ENCODE results near the gene CHP1. TPM values are rescaled to one million over a fixed set of nuclear protein-coding genes. Genes with fewer than 3 reads are reported as not detected.
"Not testable (repeated sequence)": the region's sequence is repeated elsewhere in the genome, so short reads cannot be mapped to it uniquely, and the experiment has no call there.

Gene CHP1
- total RNA-seq, 3 donors from 2014 or later (not counting 1 experiment from before 2014, with no cell fraction given) = 50.7 to 55.9 (median 51.3) TPM

GRCh38 chr15:41258750-41259471 lies 27.8 kb downstream of the CHP1 start:
- H3K36me3 ChIP-seq (ENCODE audit: control insufficient read depth, insufficient read depth, low read length) = peaks cover 14% of the 10 kb centered on the region
- H3K4me3 ChIP-seq (ENCODE audit: low read length) = no peak overlapping the region
- H3K4me3 Mint-ChIP-seq = no peak overlapping the region
- ATAC-seq = peak in 1 of 3 donors; percentile 54
- peak overlapping the region in 1 of 2 donors; percentile 17 for H3K27ac Mint-ChIP-seq
- no peaks in the 10 kb centered on the region for H3K9me3 ChIP-seq (ENCODE audit: control insufficient read depth, insufficient read depth, low read length)
- peaks cover 18% of the 10 kb centered on the region for H3K36me3 Mint-ChIP-seq
- no peaks in the 10 kb centered on the region for H3K9me3 Mint-ChIP-seq
- peaks cover 0 to 8% of the 10 kb centered on the region in 2 donors for H3K4me1 Mint-ChIP-seq
- TF ChIP-seq, protein P1, sequence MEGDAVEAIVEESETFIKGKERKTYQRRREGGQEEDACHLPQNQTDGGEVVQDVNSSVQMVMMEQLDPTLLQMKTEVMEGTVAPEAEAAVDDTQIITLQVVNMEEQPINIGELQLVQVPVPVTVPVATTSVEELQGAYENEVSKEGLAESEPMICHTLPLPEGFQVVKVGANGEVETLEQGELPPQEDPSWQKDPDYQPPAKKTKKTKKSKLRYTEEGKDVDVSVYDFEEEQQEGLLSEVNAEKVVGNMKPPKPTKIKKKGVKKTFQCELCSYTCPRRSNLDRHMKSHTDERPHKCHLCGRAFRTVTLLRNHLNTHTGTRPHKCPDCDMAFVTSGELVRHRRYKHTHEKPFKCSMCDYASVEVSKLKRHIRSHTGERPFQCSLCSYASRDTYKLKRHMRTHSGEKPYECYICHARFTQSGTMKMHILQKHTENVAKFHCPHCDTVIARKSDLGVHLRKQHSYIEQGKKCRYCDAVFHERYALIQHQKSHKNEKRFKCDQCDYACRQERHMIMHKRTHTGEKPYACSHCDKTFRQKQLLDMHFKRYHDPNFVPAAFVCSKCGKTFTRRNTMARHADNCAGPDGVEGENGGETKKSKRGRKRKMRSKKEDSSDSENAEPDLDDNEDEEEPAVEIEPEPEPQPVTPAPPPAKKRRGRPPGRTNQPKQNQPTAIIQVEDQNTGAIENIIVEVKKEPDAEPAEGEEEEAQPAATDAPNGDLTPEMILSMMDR (IDR thresholded peaks at IDR 0.05) = no peak
- no peaks in the 10 kb centered on the region for H3K27me3 Mint-ChIP-seq (ENCODE audit: low read depth in 2 of 2)
- DNase-seq = no peak
- H3K27me3 ChIP-seq (ENCODE audit: control insufficient read depth, insufficient read depth, low read length) = no peaks in the 10 kb centered on the region
- 10% methylated on average over 2 of the region's 3 CpGs for WGBS (ENCODE audit: insufficient coverage)
- H3K4me1 ChIP-seq (ENCODE audit: control insufficient read depth, insufficient read depth, low read length) = no peaks in the 10 kb centered on the region
- intact Hi-C loops (cut with micrococcal nuclease) = no loop called here
- H3K27ac ChIP-seq (ENCODE audit: low read length) = no peak overlapping the region

DNA sequence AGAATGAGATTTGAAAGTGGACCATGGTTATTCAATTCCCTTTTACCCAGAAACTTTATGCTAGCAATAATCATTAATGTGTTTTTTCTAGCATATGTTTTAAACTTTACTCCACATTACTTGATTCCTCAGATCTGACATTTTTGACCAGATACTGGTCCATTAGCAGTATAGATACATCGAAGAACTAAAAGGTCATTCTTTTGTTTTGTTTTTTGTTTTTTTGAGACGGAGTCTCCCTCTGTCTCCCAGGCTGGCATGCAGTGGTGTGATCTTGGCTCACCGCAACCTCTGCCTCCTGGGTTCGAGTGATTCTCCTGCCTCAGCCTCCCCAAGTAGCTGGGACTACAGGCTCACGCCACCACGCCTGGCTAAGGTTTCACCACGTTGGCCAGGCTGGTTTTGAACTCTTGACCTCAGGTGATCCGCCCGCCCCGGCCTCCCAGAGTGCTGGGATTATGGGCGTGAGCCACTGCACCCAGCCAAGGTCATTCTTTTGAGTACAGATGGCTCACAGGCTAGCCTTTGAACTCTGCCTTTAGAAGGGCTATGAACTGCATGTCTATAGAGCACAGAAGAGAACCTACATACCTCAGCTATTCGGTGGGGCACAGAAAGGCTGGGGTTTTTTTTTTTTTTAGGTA lies 28.6 kb downstream of the CHP1 start:
- 82% methylated on average over 11 of the region's 12 CpGs for WGBS (ENCODE audit: insufficient coverage)
- no peaks in the 10 kb centered on the region for H3K9me3 ChIP-seq (ENCODE audit: control insufficient read depth, insufficient read depth, low read length)
- Mint-ChIP-seq H3K36me3 (peaks cover 23% of the 10 kb centered on the region), H3K4me1 (peaks cover 0 to 8% of the 10 kb centered on the region in 2 donors), H3K4me3 (no peak overlapping the region), H3K27me3 (ENCODE audit: low read depth in 2 of 2) (no peaks in the 10 kb centered on the region), H3K9me3 (no peaks in the 10 kb centered on the region), H3K27ac (no peak overlapping the region)
- H3K4me3 ChIP-seq (ENCODE audit: low read length) = no peak overlapping the region
- H3K4me1 ChIP-seq (ENCODE audit: control insufficient read depth, insufficient read depth, low read length) = no peaks in the 10 kb centered on the region
- DNase-seq (no peak), ATAC-seq (no peak)
- intact Hi-C loops (cut with micrococcal nuclease) = no loop called here
- no peak overlapping the region for H3K27ac ChIP-seq (ENCODE audit: low read length)
- H3K27me3 ChIP-seq (ENCODE audit: control insufficient read depth, insufficient read depth, low read length) = no peaks in the 10 kb centered on the region
- TF ChIP-seq, protein P1 (IDR thresholded peaks at IDR 0.05) = no peak
- peaks cover 20% of the 10 kb centered on the region for H3K36me3 ChIP-seq (ENCODE audit: control insufficient read depth, insufficient read depth, low read length)

GRCh38 chr15:41260924-41261323 lies 29.9 kb downstream of the CHP1 start:
- H3K4me1 Mint-ChIP-seq; H3K4me3 ChIP-seq (ENCODE audit: low read length); H3K9me3 ChIP-seq (ENCODE audit: control insufficient read depth, insufficient read depth, low read length); H3K27ac Mint-ChIP-seq; H3K27me3 Mint-ChIP-seq (ENCODE audit: low read depth in 2 of 2); H3K4me1 ChIP-seq (ENCODE audit: control insufficient read depth, insufficient read depth, low read length); H3K9me3 Mint-ChIP-seq; H3K4me3 Mint-ChIP-seq; H3K27me3 ChIP-seq (ENCODE audit: control insufficient read depth, insufficient read depth, low read length); intact Hi-C loops (cut with micrococcal nuclease); ATAC-seq; H3K27ac ChIP-seq (ENCODE audit: low read length); DNase-seq: not testable (repeated sequence)
- 96% methylated on average over 7 of the region's 7 CpGs for WGBS (ENCODE audit: insufficient coverage)
- H3K36me3 ChIP-seq (ENCODE audit: control insufficient read depth, insufficient read depth, low read length) = peaks cover 26% of the 10 kb centered on the region
- peaks cover 23% of the 10 kb centered on the region for H3K36me3 Mint-ChIP-seq

DNA sequence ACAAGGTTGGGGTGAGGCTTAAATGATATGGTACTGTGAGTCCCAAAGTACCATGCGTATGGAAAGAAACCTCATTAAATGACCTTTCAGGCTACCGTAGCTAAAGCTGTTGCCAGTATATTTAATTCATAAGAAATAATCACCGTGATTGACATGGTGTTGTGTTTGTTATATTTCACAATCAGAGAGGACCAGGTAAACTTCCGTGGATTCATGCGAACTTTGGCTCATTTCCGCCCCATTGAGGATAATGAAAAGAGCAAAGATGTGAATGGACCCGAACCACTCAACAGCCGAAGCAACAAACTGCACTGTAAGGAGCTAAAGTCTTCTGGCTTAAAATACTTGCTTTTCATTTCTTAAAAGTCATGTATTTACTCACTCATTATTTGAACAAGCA lies 31.5 kb downstream of the CHP1 start:
- peaks cover 0 to 8% of the 10 kb centered on the region in 2 donors for H3K4me1 Mint-ChIP-seq
- no peaks in the 10 kb centered on the region for H3K4me1 ChIP-seq (ENCODE audit: control insufficient read depth, insufficient read depth, low read length)
- ATAC-seq (no peak), DNase-seq (no peak)
- no peak overlapping the region for H3K27ac Mint-ChIP-seq
- no peaks in the 10 kb centered on the region for H3K9me3 ChIP-seq (ENCODE audit: control insufficient read depth, insufficient read depth, low read length)
- TF ChIP-seq, protein P1 (IDR thresholded peaks at IDR 0.05) = no peak
- no peak overlapping the region for H3K4me3 ChIP-seq (ENCODE audit: low read length)
- no peaks in the 10 kb centered on the region for H3K27me3 ChIP-seq (ENCODE audit: control insufficient read depth, insufficient read depth, low read length)
- H3K27me3 Mint-ChIP-seq (ENCODE audit: low read depth in 2 of 2) = no peaks in the 10 kb centered on the region
- H3K9me3 Mint-ChIP-seq = no peaks in the 10 kb centered on the region
- H3K4me3 Mint-ChIP-seq = no peak overlapping the region
- no peak overlapping the region for H3K27ac ChIP-seq (ENCODE audit: low read length)
- intact Hi-C loops (cut with micrococcal nuclease) = no loop called here
- 98% methylated on average over 8 of the region's 8 CpGs for WGBS (ENCODE audit: insufficient coverage)
- peaks cover 28% of the 10 kb centered on the region for H3K36me3 ChIP-seq (ENCODE audit: control insufficient read depth, insufficient read depth, low read length)
- peaks cover 23% of the 10 kb centered on the region for H3K36me3 Mint-ChIP-seq

Data from natural killer cell (primary cell).